GM23248 (cell line): ENCODE measurements around the gene ST6GALNAC4.

Experiments
- EZH2 ChIP-seq: fragments of 200-600 bp; sonication (generic); IDR thresholded peaks from 2 replicates; pipeline ENCODE4 v1.6.1; 2018; ENCODE audit warnings: antibody characterized with exemption, mild to moderate bottlenecking; ENCODE audit not compliant: insufficient read depth, poor library complexity, severe bottlenecking
- EZH2phosphoT487 ChIP-seq: fragments of 200-600 bp; sonication (generic); IDR thresholded peaks from 2 replicates; pipeline ENCODE4 v1.6.1; 2018; ENCODE audit warnings: antibody characterized with exemption, moderate library complexity, mild to moderate bottlenecking, low read depth; ENCODE audit not compliant: insufficient read depth

GRCh38 chr9:127953768-127954505, 37.1 kb upstream of the ST6GALNAC4 start:
- no peak for TF ChIP-seq EZH2
- TF ChIP-seq EZH2phosphoT487 = no peak
